Right atrium auricular region (tissue), 2 donors: ENCODE results near the gene FRRS1L. TPM values are rescaled to one million over a fixed set of nuclear protein-coding genes. Genes with fewer than 3 reads are reported as not detected.

Experiments used
- DNase-seq: peaks from one replicate; pipeline ENCODE4 v3.0.0-alpha.2; 2019; ENCODE audit warnings: low spot score
- H3K27ac ChIP-seq, 2 donors: fragments of 200-600 bp; sonication (generic); 1 replicate in 1 of 2; 2 replicates in 1 of 2; pipeline ENCODE4 v1.5.1; 2016 to 2019
- H3K27me3 ChIP-seq, 2 donors: fragments of 200-600 bp; sonication (generic); one replicate each; pipeline versions ENCODE4 v1.5.1 to v1.6.0; 2017 to 2019
- H3K36me3 ChIP-seq: fragments of 200-600 bp; sonication (generic); one replicate; pipeline ENCODE4 v1.5.1; 2016
- H3K4me1 ChIP-seq, 2 donors: fragments of 200-600 bp; sonication (generic); one replicate each; pipeline versions ENCODE4 v1.5.1 to v1.6.0; 2017 to 2019
- H3K4me3 ChIP-seq, 2 donors: fragments of 200-600 bp; sonication (generic); 1 replicate in 1 of 2; 2 replicates in 1 of 2; pipeline ENCODE4 v1.5.1; 2017 to 2019; ENCODE audit warnings: mild to moderate bottlenecking in 1 of 2, moderate library complexity in 1 of 2
- H3K9me3 ChIP-seq, 2 donors: fragments of 200-600 bp; sonication (generic); one replicate each; pipeline ENCODE4 v1.5.1; 2019
- CTCF ChIP-seq, 2 donors: fragments of 200-600 bp; sonication (generic); IDR thresholded peaks; one replicate each; pipeline ENCODE4 v1.5.1; 2019; ENCODE audit warnings: antibody characterized with exemption in 2 of 2
- total RNA-seq, 2 donors: library from RNA; depleted of rRNA; stranded (reverse); fragments of >200 nt; gene quantifications; one replicate each; pipeline ENCODE4 v1.1.0, GENCODE V29; 2016

The FRRS1L gene
- total RNA-seq, 2 donors from 2014 or later: 4.3 to 7.5 TPM

DNA sequence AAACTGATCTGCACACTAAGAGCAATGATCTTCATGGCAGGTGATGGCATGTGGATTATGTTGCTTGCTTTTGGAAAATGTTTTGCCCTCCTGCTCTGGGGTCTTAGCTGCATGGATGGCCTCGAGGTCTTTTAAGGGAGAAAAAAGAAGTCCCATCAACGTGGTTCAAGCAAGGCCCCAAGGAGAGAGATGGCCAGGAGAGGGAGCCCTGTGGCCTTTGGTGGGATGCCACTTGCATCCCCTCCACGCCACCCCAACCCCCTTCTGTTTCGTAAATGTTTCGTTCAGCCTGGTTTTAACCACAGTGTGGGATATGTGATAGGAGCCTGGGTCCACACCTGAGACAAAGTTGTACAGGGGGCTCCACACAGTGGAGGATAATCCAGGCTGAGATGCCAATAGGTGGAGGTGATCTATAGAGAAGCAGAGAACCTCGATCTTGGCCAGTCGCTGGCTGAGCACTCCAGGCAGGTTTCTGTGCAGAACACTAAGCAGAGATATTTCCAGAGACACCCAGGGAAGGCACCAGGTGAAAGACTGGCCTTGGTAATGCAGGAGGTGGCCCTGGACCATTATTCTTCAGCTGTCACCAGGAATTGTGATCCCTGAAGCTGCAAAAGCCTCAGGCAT is 25.8 kb upstream of the FRRS1L start:
- Histone ChIP-seq H3K36me3 (peaks cover 4% of the 10 kb centered on the region), H3K4me1 (no peaks in the 10 kb centered on the region), H3K27me3 (no peaks in the 10 kb centered on the region), H3K27ac (no peak overlapping the region), H3K4me3 (no peak overlapping the region), H3K9me3 (no peaks in the 10 kb centered on the region)
- no peak for DNase-seq
- TF ChIP-seq CTCF (IDR thresholded peaks at IDR 0.05): peak in 1 of 2 donors; percentile 47

GRCh38 chr9:109191746-109192145 is 24.7 kb upstream of the FRRS1L start:
- H3K27me3 ChIP-seq: no peaks in the 10 kb centered on the region
- no peak overlapping the region for H3K27ac ChIP-seq
- no peaks in the 10 kb centered on the region for H3K9me3 ChIP-seq
- H3K36me3 ChIP-seq: peaks cover 4% of the 10 kb centered on the region
- no peaks in the 10 kb centered on the region for H3K4me1 ChIP-seq
- TF ChIP-seq CTCF (IDR thresholded peaks at IDR 0.05): no peak
- DNase-seq: no peak
- no peak overlapping the region for H3K4me3 ChIP-seq

- Histone ChIP-seq H3K36me3 (peaks cover 4% of the 10 kb centered on the region), H3K4me3 (no peak overlapping the region), H3K4me1 (no peaks in the 10 kb centered on the region), H3K27ac (no peak overlapping the region), H3K27me3 (no peaks in the 10 kb centered on the region), H3K9me3 (no peaks in the 10 kb centered on the region)
- no peak for DNase-seq
- TF ChIP-seq CTCF (IDR thresholded peaks at IDR 0.05): no peak
Measured at GRCh38 chr9:109190151-109190550, 23.1 kb upstream of the FRRS1L start.

GRCh38 chr9:109186857-109187520 is 19.9 kb upstream of the FRRS1L start:
- no peak for DNase-seq
- Histone ChIP-seq H3K9me3 (no peaks in the 10 kb centered on the region), H3K4me3 (no peak overlapping the region), H3K36me3 (peaks cover 3% of the 10 kb centered on the region), H3K27ac (no peak overlapping the region), H3K27me3 (no peaks in the 10 kb centered on the region), H3K4me1 (no peaks in the 10 kb centered on the region)
- no peak for TF ChIP-seq CTCF (IDR thresholded peaks at IDR 0.05)

- no peaks in the 10 kb centered on the region for H3K27me3 ChIP-seq
- no peaks in the 10 kb centered on the region for H3K4me1 ChIP-seq
- no peak for DNase-seq
- no peak overlapping the region for H3K27ac ChIP-seq
- H3K4me3 ChIP-seq: no peak overlapping the region
- H3K9me3 ChIP-seq: no peaks in the 10 kb centered on the region
- H3K36me3 ChIP-seq: no peaks in the 10 kb centered on the region
- peak in 1 of 2 donors; percentile 45 for TF ChIP-seq CTCF (IDR thresholded peaks at IDR 0.05)
Measured at GRCh38 chr9:109182940-109183798, 16.1 kb upstream of the FRRS1L start.
